Right lobe of liver (tissue), 6 donors: ENCODE results near the gene SARNP. TPM values are rescaled to one million over a fixed set of nuclear protein-coding genes. Genes with fewer than 3 reads are reported as not detected.

Experiments used
- ATAC-seq, 4 donors: fragments of 200-7000 bp; cut with Tn5 transposase; one replicate each; pipeline ENCODE4 v1.9.1; 2020; ENCODE audit warnings: mild to moderate bottlenecking in 4 of 4, moderate library complexity in 4 of 4
- DNase-seq, 3 donors: peaks; one replicate each; pipeline ENCODE4 v3.0.0-alpha.2; 2020
- H3K27ac ChIP-seq, 3 donors: fragments of 200-600 bp; one replicate each; pipeline ENCODE4 v1.8.0; 2022
- H3K27me3 ChIP-seq, 2 donors: fragments of 200-600 bp; one replicate each; pipeline ENCODE4 v1.8.0; 2022
- H3K36me3 ChIP-seq, 4 donors: fragments of 200-600 bp; sonication (generic) in 1 of 4; one replicate each; pipeline versions ENCODE4 v1.5.1 to v1.8.0; 2017 to 2022; ENCODE audit warnings: control low read depth in 1 of 4
- H3K4me1 ChIP-seq, 4 donors: fragments of 200-600 bp; sonication (generic) in 1 of 4; one replicate each; pipeline versions ENCODE4 v1.5.1 to v1.8.0; 2017 to 2022; ENCODE audit warnings: control low read depth in 1 of 4
- H3K4me3 ChIP-seq, 3 donors: fragments of 200-600 bp; one replicate each; pipeline ENCODE4 v1.8.0; 2022
- H3K9me3 ChIP-seq, 4 donors: fragments of 200-600 bp; sonication (generic) in 1 of 4; one replicate each; pipeline versions ENCODE4 v1.5.1 to v1.8.0; 2017 to 2022; ENCODE audit warnings: control low read depth in 1 of 4
- POLR2A ChIP-seq: fragments of 450-650 bp; IDR thresholded peaks from one replicate; pipeline ENCODE4 v1.6.1; 2017; ENCODE audit warnings: antibody characterized with exemption, mild to moderate bottlenecking
- WGBS: methylation state at CpG from one replicate; pipeline ENCODE4 v1.1.6; 2018; ENCODE audit warnings: low coverage, low lambda C conversion rate; ENCODE audit not compliant: insufficient coverage; ENCODE audit errors: missing lambda C conversion rate; 5-methylcytosine and 5-hydroxymethylcytosine counted together
- intact Hi-C, 2 donors: fragments of 100-400 bp; cut with DNase I; formaldehyde crosslinking; loops; one replicate each; pipeline versions ENCODE4 v1.11.2 to v1.14.1; 2022
- total RNA-seq, 6 experiments: library from RNA; depleted of rRNA in 2 of 6; stranded (reverse); fragments of >200 nt in 2 of 6; fragmentation: NEBNext Ultra II Directional in 3 of 6; extraction: Animal tissue kit (Norgen Biotek cat#: 25700) in 3 of 6; gene quantifications; one replicate each; pipeline versions ENCODE4 v1.1.0 to v1.2.4, GENCODE V29; 2016 to 2023
- TF ChIP-seq, protein P1 (sequence below), 4 donors: fragments of 200-600 bp in 3 of 4; fragments of 450-650 bp in 1 of 4; IDR thresholded peaks; one replicate each; pipeline versions ENCODE4 v1.5.1 to v1.8.0; 2016 to 2022; ENCODE audit warnings: antibody characterized with exemption in 4 of 4, mild to moderate bottlenecking in 2 of 4
- donor health status: DM: no; HTN: yes; CAD: no.
- donor health status: DM: no; HTN: no; CAD: no.
- donor health status: DM: no; HTN: no; CAD: no.
- donor health status: DM: no; HTN: yes; CAD: no.
- donor health status: DM: no; HTN: yes; CAD: no.

Gene SARNP
- total RNA-seq, 6 experiments from 2014 or later: 11.3 to 22.3 (median 17.0) TPM

DNA sequence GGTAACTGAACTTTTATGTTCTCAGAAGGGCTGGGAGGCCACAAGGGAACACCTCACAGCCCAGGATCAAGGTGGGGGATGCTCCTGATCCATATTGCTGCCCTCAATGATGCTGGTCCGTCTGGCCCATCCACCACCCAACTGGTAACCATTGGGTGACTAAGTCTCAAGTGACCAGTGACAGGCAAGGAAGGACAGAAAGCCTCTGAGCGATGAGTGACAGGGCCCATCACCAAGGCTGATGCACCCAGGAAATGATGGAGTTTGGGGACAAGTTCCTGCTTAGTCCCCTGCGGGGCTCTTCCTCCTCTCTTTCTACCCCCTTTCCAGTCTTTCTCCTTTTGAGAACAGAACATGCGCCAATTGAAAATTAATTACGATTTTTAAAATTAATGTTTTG is 27.8 kb upstream of the SARNP start:
- ATAC-seq: no peak

DNA sequence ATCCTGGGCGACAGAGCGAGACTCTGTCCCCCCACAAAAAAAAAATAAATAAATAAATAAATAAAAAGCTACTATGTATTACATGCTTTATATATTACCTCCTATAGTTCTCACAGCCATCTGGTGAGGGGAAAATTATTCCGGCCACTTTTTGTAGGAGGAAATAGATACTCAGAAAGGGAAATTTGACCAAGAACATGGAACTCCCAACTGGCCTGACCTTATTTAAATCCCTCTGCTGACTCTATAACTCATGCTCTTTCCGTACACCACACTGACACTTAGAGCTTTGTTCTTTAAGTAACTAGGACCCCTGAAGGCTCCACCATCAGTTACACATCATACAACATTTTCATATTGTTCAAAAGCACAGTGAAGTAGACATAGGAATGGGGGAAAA is 27.4 kb upstream of the SARNP start:
- Histone ChIP-seq H3K27me3 (no peaks in the 10 kb centered on the region), H3K9me3 (no peaks in the 10 kb centered on the region), H3K36me3 (no peaks in the 10 kb centered on the region), H3K4me1 (no peaks in the 10 kb centered on the region), H3K4me3 (no peak overlapping the region), H3K27ac (no peak overlapping the region)
- 71% methylated on average over 4 of the region's 4 CpGs for WGBS
- DNase-seq (no peak), ATAC-seq (no peak)
- intact Hi-C loops: no loop called here
- TF ChIP-seq, protein P1, sequence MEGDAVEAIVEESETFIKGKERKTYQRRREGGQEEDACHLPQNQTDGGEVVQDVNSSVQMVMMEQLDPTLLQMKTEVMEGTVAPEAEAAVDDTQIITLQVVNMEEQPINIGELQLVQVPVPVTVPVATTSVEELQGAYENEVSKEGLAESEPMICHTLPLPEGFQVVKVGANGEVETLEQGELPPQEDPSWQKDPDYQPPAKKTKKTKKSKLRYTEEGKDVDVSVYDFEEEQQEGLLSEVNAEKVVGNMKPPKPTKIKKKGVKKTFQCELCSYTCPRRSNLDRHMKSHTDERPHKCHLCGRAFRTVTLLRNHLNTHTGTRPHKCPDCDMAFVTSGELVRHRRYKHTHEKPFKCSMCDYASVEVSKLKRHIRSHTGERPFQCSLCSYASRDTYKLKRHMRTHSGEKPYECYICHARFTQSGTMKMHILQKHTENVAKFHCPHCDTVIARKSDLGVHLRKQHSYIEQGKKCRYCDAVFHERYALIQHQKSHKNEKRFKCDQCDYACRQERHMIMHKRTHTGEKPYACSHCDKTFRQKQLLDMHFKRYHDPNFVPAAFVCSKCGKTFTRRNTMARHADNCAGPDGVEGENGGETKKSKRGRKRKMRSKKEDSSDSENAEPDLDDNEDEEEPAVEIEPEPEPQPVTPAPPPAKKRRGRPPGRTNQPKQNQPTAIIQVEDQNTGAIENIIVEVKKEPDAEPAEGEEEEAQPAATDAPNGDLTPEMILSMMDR (IDR thresholded peaks at IDR 0.05): no peak
- no peak for TF ChIP-seq POLR2A

More for the DNA sequence above, 27.8 kb upstream of the SARNP start:
- no peak for DNase-seq
- TF ChIP-seq POLR2A: no peak
- TF ChIP-seq, protein P1 (IDR thresholded peaks at IDR 0.05): no peak
- no peak overlapping the region for H3K27ac ChIP-seq
- no peaks in the 10 kb centered on the region for H3K27me3 ChIP-seq
- no peak overlapping the region for H3K4me3 ChIP-seq
- H3K9me3 ChIP-seq: no peaks in the 10 kb centered on the region
- intact Hi-C loops: no loop called here
- H3K36me3 ChIP-seq: no peaks in the 10 kb centered on the region
- WGBS: 58% methylated on average over 3 of the region's 5 CpGs
- H3K4me1 ChIP-seq: no peaks in the 10 kb centered on the region

DNA sequence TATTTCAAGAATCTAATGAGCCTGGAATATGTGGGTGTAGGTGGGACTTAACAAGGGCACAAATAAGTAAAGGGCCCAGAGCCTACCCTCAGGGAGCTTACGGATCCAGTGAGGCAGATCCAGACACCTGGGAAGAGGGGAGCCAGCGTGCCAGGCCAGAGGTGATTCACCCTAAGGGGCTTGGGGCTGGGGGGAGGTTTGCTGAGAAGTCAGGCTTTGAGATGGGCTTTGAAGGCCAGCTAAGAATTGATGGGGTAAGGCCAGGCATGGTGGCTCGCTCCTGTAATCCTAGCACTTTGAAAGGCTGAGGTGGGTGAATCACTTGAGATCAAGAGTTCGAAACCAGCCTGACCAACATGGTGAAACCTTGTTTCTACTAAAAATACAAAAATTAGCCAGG is 25.9 kb upstream of the SARNP start:
- no peaks in the 10 kb centered on the region for H3K36me3 ChIP-seq
- no peak overlapping the region for H3K4me3 ChIP-seq
- TF ChIP-seq POLR2A: no peak
- TF ChIP-seq, protein P1 (IDR thresholded peaks at IDR 0.05): no peak
- DNase-seq (no peak), ATAC-seq (no peak)
- WGBS: 94% methylated on average over 4 of the region's 4 CpGs
- intact Hi-C loops: no loop called here
- H3K27me3 ChIP-seq: no peaks in the 10 kb centered on the region
- no peaks in the 10 kb centered on the region for H3K9me3 ChIP-seq
- no peak overlapping the region for H3K27ac ChIP-seq
- no peaks in the 10 kb centered on the region for H3K4me1 ChIP-seq

DNA sequence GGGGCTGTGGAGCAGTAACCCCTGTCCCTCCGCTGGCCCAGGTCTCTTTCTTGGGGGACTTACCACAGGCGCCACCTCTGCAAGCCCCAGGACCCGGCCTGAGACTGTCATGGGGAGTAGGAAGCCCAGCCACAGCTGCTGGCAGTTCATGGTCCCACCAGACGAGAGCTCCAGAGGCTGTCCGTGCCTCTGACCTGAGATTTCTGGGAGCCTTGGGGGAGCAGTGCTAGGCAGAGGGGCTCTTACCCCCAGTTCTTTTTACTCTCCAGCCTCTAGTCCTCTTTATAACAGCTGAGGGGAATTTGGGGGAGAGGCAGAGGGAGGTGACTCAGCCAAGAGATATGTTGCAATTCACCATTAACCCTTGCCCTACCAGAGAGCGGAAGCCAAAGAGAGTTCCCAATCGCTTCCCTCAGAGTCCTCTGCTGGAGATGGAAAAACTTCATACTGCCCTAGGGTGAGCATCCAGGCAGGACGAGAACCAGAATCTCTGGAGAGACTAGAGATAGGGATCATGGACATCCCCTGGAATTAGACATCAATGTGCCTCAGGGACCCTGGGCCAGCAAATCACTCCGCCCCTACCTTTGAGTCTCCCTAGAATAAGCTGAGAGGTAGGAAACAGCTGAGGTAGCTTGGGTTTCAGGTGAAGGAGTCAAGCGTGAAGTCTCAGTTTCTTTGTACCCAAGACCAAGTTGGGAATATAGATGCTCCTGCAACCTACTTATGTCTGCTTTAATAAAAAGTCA is 25.3 kb upstream of the SARNP start, which contains the start of gene MMP19:
Gene MMP19, minus strand, starts transcription at position 256 of the 749 bp plus-strand sequence. Its CDS starts 106 bp downstream, at position 150.
- Histone ChIP-seq H3K9me3 (no peaks in the 10 kb centered on the region), H3K4me1 (no peaks in the 10 kb centered on the region), H3K27ac (no peak within 1 kb of the TSS), H3K36me3 (no peaks in the 10 kb centered on the region), H3K27me3 (no peaks in the 10 kb centered on the region), H3K4me3 (peak within 1 kb of the TSS; percentile 8 to 35 (median 9))
- no peak for DNase-seq
- TF ChIP-seq, protein P1 (IDR thresholded peaks at IDR 0.05): no peak
- TF ChIP-seq POLR2A: peak; percentile 30
- ATAC-seq: peak; percentile 23 to 64 (median 50)
- intact Hi-C loops: no loop called here
- 81% methylated on average over 4 of the region's 10 CpGs for WGBS
